ENCODE measurements around the gene PARD3B.

The PARD3B gene

GRCh38 chr2:205566606-205567168 lies 1021.4 kb downstream of the PARD3B start:
- no peak for DNase-seq (ENCODE audit: low read depth)

- DNase-seq (ENCODE audit: low read depth) = no peak
Observed at GRCh38 chr2:205568620-205569019, 1023.3 kb downstream of the PARD3B start.

GRCh38 chr2:205570648-205571047 lies 1025.4 kb downstream of the PARD3B start:
- no peak for DNase-seq (ENCODE audit: low read depth)

GRCh38 chr2:205571360-205571959 lies 1026.2 kb downstream of the PARD3B start:
- DNase-seq (ENCODE audit: low read depth) = no peak

GRCh38 chr2:205574001-205574400 lies 1028.7 kb downstream of the PARD3B start:
- DNase-seq (ENCODE audit: low read depth) = no peak

GRCh38 chr2:205579335-205579734 lies 1034.1 kb downstream of the PARD3B start:
- no peak for DNase-seq (ENCODE audit: low read depth)

GRCh38 chr2:205580212-205580987 lies 1035.1 kb downstream of the PARD3B start:
- no peak for DNase-seq (ENCODE audit: low read depth)

GRCh38 chr2:205582366-205582765 lies 1037.1 kb downstream of the PARD3B start:
- DNase-seq (ENCODE audit: low read depth) = no peak

- no peak for DNase-seq (ENCODE audit: low read depth)
Observed at GRCh38 chr2:205585449-205586383, 1040.4 kb downstream of the PARD3B start.

GRCh38 chr2:205586626-205587025 lies 1041.4 kb downstream of the PARD3B start:
- no peak for DNase-seq (ENCODE audit: low read depth)

GRCh38 chr2:205589479-205589878 lies 1044.2 kb downstream of the PARD3B start:
- DNase-seq (ENCODE audit: low read depth) = no peak

- DNase-seq (ENCODE audit: low read depth) = no peak
Observed at GRCh38 chr2:205590759-205591158, 1045.5 kb downstream of the PARD3B start.

- no peak for DNase-seq (ENCODE audit: low read depth)
Observed at GRCh38 chr2:205593891-205594290, 1048.6 kb downstream of the PARD3B start.

- DNase-seq (ENCODE audit: low read depth) = no peak
Observed at GRCh38 chr2:205596581-205596980, 1051.3 kb downstream of the PARD3B start.

GRCh38 chr2:205605638-205606304 lies 1060.5 kb downstream of the PARD3B start:
- no peak for DNase-seq (ENCODE audit: low read depth)

- no peak for DNase-seq (ENCODE audit: low read depth)
Observed at GRCh38 chr2:205607146-205607545, 1061.9 kb downstream of the PARD3B start.

GRCh38 chr2:205609113-205609512 lies 1063.8 kb downstream of the PARD3B start:
- DNase-seq (ENCODE audit: low read depth) = no peak

GRCh38 chr2:205610437-205610836 lies 1065.2 kb downstream of the PARD3B start:
- no peak for DNase-seq (ENCODE audit: low read depth)

GRCh38 chr2:205612636-205613035 lies 1067.4 kb downstream of the PARD3B start:
- DNase-seq (ENCODE audit: low read depth) = no peak

GRCh38 chr2:205613970-205614559 lies 1068.8 kb downstream of the PARD3B start:
- DNase-seq (ENCODE audit: low read depth) = no peak

- no peak for DNase-seq (ENCODE audit: low read depth)
Observed at GRCh38 chr2:205614965-205615364, 1069.7 kb downstream of the PARD3B start.
